AML-193 (cell line): ENCODE data around the gene SLC15A1.

Experiments
- DNase-seq, 2 experiments: peaks; one replicate each; lab custom pipeline; 2025; lab: John Stamatoyannopoulos, UW

SLC15A1 gene

DNA sequence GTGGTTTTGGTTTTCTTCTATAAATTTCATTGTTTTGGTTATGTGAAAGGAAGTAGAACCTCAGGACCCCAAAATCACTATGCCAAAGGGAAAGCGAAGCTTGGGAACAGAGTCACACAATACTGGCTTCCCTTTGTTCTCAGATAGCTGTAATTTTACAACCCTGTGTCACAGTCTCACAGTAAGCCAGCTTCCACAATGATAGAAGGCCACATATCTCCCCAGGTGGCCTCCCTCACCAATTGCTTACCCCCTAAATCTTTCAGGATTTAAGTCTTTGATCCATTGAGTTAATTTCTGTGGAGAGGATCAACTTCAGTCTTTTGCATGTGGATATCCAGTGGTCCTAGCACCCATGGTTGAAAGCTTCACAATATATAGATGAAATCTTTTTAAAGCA is 58.7 kb downstream of the SLC15A1 start:
- DNase-seq: no peak

DNA sequence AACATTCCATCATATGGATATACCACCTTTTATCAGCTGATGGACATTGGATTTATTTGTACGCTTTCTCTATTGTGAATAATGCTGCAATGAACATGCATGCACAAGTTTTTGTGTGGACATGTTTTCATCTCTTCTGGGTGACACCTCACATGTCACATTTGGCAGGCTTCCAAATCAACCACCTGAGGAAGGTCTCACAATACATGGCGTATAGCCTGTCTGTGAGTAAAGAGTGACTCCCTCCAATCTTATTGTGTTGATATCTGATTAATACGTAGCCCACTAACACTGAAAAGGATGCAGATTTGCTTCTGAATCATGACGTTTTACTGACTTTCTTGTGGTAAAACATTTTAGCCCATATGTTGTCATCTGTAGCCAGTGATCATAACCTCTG is 61.1 kb downstream of the SLC15A1 start:
- DNase-seq: no peak

DNA sequence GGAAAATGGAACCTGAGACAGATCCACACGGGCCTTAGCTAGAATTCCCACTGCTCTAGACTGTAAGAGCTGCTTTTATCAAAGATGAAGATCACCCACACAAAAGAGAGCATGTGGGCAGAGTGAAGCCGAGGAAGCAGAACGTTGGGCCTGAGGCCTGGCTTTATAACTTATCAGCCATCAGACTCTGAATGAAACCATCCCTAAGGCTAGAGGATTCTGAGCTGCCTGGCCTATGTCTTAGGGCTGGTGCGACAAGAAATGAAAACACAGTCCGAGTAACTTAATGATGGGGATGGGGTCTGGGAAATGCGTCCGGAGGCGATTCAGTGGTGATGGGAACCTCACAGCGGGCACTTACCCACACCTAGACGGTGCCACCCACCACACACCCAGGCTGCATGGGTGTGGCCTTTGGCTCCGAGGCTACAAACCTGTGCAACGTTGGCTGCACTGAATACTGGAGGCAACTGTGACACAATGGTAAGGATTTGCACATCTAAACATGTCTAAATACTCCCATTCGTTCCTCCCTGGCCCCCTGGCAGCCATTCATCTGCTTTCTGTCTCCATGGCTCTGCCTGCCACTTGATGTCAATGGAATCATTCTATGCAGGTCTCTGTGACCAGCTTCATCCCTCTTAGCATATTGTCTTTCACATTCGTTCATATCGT is 62.0 kb downstream of the SLC15A1 start:
- DNase-seq: no peak

DNA sequence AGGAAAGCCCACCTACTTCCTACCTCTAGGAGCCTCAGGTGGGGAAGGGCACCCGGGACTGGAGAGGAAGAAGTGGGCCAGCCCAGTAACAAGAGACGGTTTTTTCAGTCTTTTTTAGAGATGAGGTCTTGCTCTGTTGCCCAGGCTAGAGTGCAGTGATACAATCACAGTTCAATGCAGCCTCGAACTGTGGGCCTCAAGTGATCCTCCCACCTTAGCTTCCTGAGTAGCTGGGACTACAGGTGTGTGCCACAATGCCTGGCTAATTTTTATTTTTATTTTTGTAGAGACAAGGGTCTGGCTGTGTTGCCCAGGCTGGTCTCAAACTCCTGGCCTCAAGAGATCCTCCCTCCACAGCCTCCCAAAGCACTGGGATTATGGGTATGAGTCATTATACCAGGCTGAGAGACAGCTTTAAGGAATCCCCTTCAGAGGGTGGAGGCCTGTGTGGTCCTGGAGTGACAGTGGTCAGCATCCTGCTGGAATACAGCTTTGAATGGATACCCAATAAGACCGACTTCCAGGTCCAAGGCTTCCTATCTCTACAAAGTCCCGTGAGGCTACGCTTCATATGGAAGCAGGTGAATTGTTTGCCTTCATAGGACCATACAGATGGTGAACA is 63.0 kb downstream of the SLC15A1 start:
- no peak for DNase-seq

DNA sequence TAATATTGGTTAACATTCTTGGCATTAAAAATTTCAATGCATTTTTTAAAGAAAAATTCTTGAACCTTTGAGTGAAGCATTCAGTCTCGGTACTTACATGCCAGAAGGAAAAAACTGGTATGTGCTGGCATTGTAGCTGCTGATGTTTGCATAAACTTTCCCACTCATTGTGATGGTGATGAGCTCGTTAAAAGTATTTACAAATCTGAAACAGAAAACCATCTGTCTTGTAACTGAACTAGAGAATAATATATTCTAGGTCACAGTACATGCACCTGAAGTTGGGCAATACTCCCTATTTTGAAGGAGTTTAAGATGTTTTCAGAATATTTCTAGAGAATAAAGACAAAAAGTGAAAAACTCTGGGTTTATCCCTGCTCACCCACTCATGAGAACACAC is 64.1 kb downstream of the SLC15A1 start:
- no peak for DNase-seq

DNA sequence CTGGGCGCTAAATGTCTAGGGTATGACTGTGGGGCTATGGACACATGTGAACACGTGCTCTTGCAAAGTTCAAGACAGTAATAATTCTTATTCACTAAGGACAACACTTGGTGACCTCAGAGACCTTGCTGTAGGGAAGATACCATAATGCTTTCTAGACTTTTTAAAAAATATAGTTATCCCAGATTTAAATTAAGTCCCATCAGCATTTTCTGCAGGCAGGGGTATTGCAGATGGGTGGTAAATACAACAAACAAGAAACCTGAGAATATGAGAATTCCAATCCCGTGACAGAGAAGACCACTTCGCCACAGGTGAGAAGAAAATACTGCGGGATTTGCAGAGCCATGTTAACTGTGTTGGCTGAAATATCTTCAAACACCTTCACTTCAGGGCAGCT is 65.2 kb downstream of the SLC15A1 start:
- DNase-seq: no peak

DNA sequence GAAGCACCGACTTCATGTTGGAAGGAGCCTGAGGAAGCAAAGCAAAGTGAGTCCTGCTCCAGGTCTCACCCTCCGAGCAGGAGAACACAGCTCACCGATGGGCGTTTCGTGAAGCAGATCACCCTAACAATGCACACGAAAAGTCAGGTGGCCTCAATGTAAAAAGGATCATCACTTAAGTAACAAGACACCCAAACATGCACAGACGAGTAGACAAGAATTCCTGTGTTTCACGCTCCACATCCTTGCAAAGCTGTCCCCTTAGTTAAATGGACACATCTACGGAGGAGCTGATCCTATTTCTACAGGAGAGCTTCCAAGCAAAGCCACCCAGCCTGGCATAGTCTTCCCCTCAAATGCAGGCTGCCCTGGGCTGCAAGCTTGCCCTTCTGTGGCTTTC is 66.2 kb downstream of the SLC15A1 start:
- no peak for DNase-seq

DNA sequence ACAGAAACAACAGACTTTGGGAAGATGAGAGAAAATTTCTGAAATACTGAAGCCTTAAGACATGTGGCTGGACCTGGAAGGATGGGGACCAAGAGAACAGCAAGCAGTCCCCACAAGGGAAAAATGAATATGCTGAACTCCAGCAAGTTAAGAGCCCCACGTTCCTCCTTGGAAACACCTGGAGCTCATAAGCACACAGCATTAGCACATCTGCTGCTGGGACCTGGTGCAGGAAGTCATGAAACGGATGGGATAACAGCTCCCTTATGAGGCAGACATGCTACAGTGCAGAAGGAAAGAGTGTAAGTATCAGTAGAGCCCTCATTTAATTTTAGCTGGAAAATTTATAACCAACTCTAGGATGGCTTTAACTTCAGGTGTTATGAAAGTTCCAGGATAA is 67.3 kb downstream of the SLC15A1 start:
- DNase-seq: no peak

DNA sequence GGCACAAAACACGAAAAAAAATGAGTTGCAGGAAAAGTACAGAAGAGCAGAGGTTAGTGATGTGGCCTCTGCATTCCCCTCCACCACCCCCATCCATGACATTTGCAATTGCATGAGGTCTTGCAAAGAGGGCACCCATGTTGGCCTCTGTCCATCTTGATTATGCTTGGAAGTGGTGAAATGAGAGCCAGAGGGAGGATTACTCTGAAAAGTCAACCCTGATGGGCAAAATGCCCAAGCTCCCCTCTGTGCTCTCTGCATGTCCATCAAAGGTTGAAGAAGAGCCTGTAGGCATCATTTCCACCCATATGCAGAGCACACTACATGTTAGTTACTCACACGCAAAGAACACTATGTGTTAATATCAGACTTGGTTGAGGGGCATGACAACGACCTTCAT is 71.4 kb downstream of the SLC15A1 start:
- DNase-seq: no peak

DNA sequence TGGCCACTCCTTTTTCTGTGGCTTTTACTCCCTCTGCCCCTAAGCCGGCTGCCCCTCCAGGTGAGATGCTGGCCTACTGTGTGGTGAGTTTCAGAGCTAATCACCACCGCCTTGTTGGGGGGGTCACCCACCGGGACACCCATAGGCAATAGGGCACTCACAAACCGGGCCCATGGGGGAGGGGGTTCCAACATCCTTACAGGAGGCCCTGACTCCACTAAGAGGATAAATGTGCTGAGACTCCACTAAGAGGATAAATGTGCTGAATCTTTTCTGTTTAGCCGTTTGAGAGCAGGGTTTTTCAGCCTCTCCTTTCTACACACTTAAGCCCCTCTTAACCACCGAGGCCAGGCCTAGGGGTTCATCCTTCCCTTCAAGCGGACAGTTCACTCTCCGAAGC is 73.7 kb downstream of the SLC15A1 start:
- no peak for DNase-seq

DNA sequence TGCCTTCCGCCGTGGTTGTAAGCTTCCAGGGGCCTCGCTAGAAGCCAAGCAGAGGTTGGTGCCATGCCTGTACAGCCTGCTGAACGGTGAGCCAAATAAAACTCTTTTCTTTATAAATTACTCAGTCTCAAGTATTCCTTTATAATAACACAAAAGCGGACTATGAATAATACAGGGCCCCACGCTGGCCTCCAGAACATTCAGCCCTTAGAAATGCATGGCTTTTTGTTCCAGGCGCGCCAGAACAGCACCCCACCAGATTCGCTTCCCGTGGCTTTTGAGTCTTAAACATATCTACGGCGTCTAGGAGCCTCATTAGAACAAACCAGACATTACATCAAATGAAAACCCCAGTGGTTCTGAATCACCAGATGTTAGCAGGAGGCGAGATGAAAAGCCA is 75.1 kb downstream of the SLC15A1 start:
- no peak for DNase-seq

DNA sequence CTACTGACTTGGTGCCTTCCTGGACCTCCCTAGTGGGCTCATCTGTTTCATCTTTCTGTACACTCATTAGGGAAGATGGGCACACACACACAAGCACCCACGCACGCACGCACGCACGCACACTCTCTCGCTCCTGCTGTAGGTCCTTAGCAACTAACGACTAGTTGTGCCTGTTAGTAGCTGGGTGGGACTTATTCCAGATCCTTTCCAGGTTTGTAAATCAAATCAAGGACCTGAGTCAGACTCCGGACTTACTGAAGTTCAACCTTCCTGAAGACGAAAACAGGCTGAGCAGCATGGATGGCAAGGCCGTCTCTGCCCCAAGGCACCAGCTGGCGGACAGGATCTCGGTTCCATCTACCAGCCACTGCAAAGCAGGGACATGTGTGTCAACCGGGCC is 76.2 kb downstream of the SLC15A1 start:
- no peak for DNase-seq

DNA sequence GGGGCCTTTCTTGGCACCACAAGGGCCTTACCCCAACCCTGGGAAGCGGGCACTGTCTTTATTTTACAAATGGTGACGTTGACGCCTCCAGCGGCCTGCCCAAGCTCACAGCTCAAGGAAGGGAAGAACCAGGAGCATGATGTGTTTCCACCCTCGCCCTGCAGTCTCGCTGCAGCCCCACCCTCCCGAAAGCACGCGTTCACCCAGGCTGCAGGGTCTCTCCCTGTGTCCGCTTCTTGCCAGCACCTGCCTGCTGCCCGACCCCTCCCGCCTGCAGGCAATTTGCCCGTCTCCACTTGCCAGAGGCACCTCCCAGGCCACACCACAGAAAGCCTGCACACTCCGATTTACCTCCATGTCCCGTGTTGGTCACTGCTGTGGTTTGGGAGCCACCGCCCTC is 76.6 kb downstream of the SLC15A1 start:
- no peak for DNase-seq

DNA sequence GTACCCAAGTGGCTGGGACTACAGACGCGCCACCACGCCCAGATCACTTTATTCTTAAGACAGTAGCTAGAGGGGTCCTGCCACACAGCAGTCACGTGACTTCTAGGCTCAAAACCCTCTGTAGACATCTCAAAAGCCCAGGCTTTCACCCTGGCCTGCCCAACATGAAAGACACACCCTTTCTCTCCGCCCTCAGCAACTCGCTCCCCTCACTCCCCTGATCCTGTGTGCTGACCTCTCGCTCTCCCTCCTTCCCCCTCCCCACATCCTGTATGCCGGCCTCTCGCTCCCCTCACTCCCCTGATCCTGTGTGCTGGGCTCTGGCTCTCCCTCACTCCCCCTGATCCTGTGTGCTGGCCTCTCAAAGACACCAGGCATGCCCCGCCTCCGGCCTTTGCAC is 77.4 kb downstream of the SLC15A1 start:
- no peak for DNase-seq

DNA sequence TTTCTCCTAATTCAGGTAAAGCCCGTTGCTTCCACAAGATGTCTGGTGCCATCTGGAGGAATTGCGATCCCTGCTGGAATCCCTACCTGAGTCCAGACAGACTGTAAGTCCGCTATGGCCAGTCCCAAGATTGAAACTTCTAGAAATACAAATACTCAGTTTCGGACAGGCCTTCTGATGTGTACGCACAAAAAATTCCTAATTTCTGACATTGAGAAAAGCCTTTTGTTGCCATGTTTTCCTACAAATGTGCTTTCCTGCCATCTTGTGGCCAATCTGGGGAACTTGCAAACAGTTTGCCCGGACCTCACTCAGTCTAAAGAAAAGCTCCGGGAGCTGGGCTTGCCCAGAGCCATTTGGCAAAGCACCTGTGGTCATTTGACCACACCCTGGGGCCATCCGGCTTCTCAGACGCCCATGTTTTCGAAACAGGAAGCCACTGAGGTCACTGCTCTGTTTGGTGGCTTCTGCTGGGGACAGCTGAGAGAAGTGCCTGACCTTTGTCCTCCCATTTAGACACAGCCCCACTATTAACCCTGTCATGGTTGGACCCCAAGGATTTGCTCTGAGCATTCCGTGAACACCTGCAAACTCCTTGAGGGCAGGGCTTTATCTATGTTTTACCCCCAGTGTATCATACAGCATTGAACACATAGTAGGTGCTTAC is 79.4 kb downstream of the SLC15A1 start:
- DNase-seq: peak; percentile 81 to 88

DNA sequence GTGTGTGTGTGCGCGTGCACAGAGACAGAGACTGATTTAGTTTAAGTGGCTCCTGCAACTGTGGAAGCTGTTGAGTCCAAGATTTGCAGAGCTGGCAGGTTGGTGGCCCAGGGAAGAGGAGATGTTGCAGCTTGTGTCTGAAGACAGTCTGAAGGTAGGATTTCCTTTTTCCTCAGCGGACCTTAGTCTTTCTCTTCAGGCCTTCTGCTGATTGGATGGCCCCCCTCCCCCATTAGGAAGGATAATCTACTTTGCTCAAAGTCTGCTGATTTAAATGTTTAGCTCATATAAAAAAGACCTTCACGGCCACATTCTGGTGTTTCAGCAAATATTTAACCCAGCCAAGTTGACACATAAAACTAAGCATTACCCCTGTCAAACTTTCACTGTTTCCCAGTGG is 84.3 kb downstream of the SLC15A1 start:
- DNase-seq: no peak

DNA sequence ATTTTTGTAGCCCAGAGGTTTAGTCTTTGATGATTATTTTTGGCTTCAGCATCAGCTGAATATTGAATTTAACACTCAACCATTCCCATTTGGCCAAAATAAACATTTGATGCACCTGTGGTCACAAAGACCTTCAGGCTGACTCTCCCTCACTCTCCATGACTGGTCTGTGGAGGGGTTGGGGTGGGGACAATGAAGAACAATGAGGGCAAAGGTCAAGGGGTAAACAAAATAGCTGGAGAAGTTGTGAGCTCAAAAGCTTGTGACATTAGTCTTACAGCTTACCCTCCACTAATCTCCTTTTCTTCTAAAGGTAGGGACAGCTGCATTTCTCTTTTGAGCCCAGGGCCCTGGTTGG is 86.9 kb downstream of the SLC15A1 start:
- no peak for DNase-seq

DNA sequence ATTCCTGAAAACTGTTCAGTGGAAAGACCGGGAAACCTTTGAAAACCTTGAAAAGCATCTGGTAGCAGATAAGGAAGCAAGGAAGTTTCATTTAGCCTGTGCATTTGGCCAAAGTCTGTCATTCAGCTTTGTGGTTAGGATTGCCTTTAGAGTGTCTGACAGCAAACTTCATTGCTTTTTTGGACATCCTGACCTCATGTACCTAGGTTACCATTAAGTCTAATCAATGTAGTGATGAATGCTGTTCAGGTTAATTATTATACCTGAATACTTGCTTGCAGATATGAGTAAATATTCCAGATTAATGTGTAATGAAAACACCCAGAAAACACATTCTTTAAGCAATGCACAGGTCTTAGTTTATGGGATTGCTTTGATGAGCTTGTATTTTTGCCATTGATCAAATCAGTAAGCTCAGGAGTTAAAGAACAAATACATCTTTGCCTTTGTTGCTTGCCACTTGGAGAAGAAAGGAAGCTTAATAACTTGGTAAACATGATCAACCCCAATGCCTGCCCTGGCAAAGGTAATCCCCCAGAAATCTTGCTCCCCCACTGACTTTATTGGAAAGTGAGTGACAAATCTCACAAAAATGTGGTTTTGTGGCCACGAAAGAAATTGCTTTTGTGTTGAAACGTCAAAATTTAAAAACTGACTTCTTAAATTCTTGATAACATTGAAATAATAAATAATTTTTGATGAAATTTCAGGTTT is 87.4 kb downstream of the SLC15A1 start:
- no peak for DNase-seq

DNA sequence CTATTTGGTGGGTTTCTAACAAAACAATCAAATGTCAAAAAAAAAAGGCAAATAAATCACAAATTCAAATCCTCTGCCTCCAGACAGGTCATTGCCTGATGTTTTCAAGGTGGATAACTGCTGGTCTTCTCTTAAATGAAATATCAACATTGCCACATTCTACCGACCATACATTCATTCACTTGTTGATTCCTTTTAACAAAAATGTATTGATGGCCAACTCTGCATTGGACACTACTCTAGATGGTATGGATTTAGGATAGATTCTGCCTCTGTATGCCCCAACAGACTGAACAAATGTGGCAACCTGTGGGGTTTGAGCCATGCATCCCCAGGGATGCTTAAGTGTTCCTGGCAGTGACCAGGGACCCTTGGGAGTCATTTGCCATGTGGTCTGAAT is 88.0 kb downstream of the SLC15A1 start:
- no peak for DNase-seq

DNA sequence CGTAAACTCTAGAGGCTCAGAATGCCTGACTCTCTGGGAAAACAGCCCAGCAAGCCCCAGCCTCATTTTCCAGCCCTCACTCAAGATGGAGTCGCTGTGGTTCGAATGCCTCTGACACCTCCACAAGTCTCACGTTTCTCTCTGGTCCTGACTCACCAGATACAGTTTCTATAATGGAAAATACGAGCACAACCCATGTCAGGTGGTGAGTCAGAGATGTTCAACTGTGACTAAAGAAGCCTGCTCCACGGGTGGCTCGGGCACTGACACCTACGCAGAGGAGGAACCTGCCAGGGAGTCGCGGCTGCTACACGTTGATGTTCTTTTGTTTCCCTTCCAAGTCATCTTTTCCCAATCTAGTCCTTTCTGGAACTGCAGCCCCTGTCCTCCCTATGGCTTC is 88.4 kb downstream of the SLC15A1 start:
- no peak for DNase-seq

DNA sequence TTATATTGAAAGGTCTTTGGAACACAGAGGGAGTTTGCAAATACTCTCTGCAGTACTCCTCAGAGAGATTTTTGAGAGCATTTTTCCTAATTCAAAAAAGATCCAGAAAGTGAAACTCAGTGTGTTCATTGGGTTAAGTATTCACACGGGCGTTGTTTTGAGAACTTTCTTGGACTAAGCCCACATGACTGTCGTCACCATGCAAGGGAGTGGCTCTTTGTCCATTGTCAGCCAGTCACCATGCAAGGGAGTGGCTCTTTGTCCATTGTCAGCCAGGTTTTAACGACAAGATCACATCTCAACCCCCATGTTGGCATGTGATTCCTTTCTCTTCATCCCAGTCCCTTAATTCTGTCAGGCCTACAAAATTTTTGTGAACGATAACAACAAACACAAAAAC is 94.3 kb downstream of the SLC15A1 start:
- no peak for DNase-seq

DNA sequence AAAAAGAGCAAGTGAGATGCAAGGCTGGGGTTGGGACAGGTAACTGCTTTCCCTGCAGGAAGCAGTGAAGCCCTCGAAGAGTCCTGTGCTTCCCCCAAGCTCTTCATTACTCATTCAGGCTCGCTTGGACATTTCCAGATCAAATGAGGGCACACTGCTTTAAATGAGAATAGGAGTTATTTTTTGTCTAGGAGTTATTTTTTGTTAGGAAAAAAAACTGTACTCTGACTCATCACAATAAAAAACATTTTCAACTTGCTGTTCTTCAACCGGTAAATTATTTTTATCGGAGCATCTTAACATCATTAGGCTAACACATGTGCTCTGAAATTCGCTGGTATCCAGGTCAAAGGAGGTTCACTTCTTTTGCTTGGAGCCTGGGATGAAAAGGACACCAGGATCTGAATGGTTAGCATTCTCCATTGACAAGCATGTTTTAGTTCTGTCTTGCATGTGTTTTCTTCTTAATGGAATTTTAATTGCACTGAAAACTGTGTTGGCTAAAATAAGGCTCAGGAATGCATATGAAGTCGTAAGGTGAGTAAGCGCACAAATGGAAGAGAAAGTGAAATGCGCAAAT is 94.9 kb downstream of the SLC15A1 start:
- no peak for DNase-seq

DNA sequence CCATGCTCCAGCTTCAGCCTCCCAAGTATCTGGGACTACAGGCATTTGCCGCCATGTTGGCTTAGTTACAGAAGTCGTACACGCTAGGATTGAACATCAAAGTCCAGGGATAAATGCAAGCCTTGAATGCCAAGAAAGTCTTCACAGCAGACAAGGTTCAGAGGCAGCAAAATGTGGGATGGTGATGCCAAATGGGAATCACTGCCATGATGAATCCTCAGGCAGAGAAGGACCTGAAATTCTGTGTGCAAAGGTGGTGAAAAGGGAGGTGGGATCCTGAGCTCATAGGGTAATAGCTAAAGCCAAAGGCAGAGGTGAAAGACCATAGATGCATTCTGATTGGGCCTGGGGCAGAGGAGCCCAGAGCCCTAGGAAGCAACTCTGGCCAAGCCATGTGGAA is 96.2 kb downstream of the SLC15A1 start:
- DNase-seq: no peak
